RPMI7951 (cell line): ENCODE measurements around the gene PRSS3. TPM values are rescaled to one million over a fixed set of nuclear protein-coding genes. Genes with fewer than 3 reads are reported as not detected.
A peak's percentile ranks its signal among the peaks of the same experiment; 100 is the strongest.
"Not testable (repeated sequence)": the region's sequence is repeated elsewhere in the genome, so short reads cannot be mapped to it uniquely, and the experiment has no call there.

Experiments
- DNase-seq: peaks from one replicate; pipeline ENCODE4 v3.0.0-alpha.2; 2012; ENCODE audit warnings: low read depth
- total RNA-seq: library from RNA; depleted of rRNA; stranded (reverse); fragments of >200 nt; shearing (Covaris generic); gene quantifications from 2 replicates; pipeline ENCODE4 v1.2.3, GENCODE V29; 2014; rRNA removed

Gene PRSS3
- total RNA-seq = 2.6 and 7.1 TPM in 2 replicates

- no peak for DNase-seq
These were observed at the start of gene PRSS3 for GRCh38 chr9:33795281-33795680. Gene PRSS3 (plus strand): TSS chr9:33795561. CDS start chr9:33795574, 13 bp downstream.

GRCh38 chr9:33748633-33749304 lies 46.6 kb upstream of the PRSS3 start:
- DNase-seq = no peak

- not testable (repeated sequence) for DNase-seq
These were observed 46.1 kb upstream of the PRSS3 start for GRCh38 chr9:33749305-33749654.

DNA sequence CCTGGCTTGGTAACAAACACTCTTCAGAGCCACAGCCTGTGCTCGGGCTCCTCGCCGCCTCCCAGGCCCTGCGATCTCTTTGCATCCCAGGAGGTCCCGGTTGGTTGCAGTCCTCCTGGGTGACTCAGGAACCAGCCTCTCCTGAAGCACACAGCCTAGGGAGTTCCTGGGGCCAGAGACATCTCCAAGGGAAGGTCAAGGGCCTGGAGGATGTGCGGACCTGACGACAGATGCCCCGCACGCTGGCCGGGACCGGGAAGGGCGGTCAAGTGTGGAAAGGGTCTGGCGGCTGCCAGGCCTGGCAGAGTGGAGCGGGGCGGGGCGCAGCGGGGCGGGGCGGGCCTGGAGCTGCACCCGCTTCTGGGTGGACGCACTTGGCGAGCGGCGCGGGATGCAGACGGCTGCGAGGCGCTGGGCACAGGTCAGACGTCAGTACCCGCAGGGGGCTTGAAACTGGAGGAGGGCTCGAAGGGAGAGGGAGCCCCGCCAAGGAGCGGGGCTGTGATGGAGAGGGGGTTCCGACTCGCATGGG lies 45.0 kb upstream of the PRSS3 start:
- DNase-seq = peak; percentile 16

DNA sequence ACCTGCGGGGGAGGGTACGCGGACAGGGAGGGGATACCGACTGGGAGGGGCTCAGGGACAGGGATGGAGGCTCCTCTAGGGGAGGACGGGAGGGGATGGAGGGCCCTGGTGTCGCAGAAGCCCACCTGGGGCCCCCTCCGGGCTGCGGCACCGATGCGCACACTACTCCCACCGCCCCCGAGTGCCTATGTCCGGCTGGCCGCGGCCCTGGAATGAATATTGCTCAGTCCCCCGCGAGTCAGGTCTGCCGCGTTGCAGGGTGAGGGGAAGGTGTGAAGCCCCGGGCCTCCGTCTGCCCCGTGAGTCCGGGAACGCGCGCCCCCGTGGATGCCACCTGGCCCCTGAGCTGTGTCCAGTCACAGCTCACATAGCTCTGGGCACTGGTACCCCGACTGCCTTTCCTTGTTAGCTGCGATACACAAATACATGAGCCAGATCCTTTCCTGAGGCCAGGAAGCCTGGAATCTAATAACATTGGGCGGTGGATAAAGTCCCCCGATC lies 44.5 kb upstream of the PRSS3 start:
- DNase-seq = no peak

DNA sequence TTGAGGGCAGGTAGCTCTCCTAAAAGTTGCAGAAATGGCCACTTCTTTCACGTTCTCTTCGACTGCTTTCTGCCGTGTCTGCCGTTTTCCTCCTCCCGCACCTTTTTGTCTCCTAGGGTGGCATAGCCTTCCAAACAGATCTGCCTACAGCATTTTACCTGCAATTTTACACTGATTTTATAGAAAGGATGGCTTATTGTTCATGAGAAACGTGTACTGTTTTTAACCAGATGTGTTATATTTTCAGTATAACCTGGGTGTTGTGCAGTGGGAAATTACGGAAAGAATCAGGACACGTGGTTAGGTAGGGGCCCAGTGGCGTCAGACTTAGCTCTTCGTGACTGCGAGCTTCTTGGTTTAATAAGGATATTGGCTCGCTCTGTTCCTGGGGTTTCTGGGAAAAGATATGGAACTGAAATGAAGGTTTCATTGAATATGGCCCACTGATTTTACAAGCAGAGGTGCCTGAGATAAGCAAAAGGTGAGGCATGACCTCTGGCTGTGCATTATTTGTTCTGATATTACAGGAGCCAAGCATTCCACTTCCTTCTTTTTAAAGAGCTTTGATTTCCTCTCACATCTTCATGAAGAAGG lies 43.7 kb upstream of the PRSS3 start:
- no peak for DNase-seq

- DNase-seq = no peak
These were observed 43.2 kb upstream of the PRSS3 start for GRCh38 chr9:33752130-33752637.

DNA sequence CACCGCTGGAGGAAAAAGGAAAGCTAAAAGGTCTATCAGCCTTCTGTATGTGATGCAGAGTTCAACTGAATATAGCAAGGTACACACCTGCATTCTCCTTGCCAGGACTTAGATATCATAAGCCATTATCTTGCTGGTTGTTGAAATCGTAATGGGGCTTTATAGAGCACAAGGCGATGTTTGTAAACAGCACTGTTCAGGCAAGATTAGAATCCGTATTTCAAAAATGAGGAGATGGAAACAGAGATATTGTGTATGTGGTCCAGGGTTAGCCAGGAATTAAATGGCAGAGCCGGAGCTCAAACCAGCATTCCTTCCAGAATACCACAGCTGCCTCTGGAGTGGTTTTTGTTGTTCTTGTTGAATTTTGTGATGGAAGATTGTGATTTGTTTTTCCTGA lies 42.6 kb upstream of the PRSS3 start:
- not testable (repeated sequence) for DNase-seq

DNA sequence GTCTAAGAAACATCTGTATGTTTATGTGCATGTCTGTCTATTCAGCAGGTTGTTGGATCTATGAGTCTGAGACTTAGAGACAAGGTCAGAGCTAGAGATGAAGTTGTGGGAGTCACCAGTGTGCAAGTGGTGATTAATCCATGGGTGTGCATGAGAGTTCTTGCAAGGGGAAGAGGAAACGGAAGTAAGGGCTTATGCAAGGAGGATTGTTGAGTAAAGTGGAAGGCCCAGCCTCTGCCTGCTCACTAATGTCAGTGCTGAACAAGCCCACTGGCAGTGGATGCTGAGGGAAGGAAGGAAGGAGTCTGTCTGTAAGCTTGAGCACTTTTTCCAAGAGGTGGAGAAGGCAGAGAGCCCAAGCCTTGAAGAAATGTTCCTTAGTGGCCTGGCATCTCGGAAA lies 35.7 kb upstream of the PRSS3 start:
- peak; percentile 53 for DNase-seq

DNA sequence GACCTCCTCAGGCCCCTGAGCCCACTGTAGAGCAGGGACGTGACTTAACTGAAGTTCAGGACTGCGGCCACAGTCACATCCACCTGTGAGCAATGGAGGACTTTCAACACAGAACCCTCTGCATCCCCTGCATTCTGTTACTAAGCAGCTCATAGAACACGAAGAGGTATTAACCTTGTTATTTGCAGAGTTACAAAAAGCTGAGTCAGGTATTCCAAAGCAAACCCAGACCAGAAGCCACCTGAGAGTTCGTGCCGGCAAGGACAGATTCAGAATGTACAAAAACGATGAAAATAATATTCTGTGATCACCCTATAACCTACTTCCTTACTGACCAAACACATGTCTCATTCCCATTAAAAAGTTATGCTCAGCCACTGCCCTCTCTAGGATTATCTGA lies 33.0 kb upstream of the PRSS3 start:
- DNase-seq = no peak

DNA sequence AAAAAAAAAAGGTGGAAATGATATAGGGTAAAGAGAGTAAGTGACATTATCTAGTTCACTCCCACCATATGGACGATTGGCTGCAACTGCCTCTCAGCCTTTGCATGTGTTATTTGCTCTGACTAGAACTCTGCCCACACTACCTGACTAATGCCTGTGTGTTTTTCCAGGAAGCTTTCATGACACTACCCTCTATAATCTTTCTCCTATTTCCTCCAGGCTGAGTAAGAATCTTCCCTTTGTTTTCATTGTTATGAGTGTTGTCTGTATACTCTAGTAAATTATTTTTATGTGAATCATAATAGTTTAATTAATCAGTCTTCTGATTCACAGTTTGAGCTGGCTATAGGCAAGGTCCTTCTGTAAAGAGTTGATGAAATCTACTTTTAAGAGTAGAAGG lies 31.7 kb upstream of the PRSS3 start:
- DNase-seq = peak; percentile 26

- DNase-seq = peak; percentile 71
These were observed 29.9 kb upstream of the PRSS3 start for GRCh38 chr9:33765411-33765810.

DNA sequence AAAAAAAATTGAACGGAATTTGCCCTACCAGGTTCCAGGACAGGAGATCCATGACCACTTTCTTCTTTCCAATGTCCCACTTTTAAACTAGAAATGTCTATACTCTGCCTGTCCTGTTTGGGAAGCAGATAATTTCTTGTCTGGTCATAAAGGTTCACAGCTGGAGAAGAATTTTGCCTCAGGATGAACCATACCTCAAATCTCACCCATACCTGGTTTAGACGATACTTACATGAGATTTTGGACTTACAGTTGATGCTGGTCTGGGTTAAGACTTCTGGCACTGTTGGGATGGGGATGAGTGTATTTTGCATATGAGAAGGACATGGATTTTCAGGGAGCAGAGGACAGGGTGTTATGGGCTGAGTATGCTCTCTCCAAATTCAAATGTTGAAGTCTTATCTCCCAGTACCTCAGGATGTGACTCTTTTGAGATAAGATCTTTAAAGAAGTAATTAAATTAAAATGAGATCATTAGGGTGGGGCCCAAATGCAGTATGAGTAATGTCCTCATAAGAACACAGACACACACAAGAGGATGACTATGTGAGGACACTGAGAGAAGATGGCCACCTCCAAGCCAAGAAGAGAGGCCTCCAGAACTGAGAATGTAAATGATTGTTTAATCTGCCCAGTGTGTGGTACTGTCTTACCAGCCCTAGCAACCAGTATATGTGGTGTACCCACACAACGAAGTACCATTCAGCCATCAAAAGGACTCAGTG lies 25.0 kb upstream of the PRSS3 start:
- peak; percentile 70 for DNase-seq

DNA sequence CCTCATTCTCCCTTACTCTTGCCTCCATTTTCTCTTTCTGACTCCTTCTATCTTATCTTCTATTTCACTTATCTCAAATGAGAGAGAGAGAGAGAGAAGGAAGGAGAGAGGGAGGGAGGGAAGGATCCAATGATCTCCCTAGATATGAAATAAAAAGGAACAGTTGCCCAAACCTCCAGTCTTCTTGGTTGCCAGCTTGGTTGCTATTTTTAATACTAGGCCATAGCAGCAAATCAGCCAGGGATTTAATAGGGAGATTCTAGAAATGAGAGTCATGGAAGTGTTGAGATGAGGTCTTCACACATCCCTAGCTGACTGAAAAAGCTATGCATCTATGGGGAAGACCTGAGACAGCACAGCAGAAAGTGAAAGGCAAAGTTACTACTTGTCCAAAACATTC lies 22.2 kb upstream of the PRSS3 start:
- DNase-seq = not testable (repeated sequence)

DNA sequence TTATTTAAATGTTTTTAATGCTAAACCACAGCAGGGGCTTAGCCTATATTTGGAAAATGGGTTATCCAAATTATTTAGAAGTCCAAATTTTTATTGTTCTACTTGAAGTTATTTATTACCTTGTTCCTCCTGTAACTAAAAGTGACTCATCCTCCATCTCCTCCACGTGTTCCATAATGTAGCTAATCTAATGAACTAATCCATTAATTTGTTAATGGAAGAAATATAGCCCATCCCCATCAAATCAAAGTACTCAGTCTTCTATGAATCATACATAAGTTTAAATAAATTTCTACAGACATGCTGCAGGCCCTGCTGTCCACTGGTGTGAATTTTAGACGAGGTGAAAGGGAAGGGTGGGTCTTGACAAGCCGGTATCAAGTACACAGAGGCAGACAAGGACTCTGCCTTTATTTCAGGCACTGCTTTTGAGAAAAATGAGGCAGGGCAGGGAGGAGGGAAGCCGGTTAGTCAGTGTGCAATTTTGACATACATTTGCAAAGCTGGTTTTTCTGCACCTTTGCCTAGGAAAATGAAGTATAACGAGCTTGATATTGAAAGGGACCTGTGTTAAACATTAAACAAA lies 21.2 kb upstream of the PRSS3 start:
- DNase-seq = not testable (repeated sequence)

GRCh38 chr9:33776578-33776977 lies 18.8 kb upstream of the PRSS3 start:
- no peak for DNase-seq

DNA sequence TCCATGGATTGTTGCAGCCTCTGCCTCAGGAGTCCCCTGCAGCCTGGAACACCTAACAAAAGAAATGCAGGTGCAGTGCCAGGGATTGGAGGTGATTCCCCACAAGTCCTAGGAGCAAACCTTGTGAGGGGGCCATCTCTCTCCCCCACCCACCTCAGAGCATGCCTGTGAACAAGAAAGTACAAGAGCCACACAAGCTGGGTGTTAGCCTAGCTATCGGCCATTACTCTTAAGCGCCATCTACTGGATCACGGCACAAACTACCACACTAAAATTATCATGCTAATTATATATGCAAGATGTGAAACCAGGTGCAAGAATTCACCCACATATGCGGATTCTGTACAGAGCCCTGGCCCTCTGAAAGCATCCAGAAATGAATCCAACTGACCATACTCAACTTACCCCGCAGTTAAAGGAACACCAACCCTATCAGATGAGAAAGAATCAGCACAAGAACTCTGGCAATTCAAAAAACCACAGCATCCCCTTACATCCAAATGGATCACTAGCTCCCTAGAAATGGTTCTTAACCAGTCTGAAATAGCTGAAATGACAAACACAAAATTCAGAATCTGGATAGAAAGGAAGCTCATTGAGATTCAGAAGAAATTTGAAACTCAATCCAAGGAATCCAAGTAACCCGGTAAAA lies 16.5 kb upstream of the PRSS3 start:
- DNase-seq = peak; percentile 54

DNA sequence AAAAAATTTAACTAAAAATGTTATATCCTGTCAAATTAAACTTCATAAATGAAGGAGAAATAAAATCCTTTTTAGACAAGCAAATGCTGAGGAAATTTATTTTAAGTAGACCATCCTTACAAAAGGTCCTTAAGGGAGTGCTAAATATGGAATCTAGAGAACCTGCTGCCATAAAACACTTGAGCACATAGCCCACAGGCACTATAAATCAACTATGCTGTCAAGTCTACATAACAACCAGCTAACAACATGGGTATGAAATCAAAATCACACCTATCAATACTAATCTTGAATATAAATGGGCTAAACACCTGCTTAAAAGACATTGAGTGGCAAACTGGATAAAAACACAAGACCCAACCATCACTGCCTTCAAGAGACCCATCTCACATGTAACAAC lies 15.1 kb upstream of the PRSS3 start:
- DNase-seq = no peak

GRCh38 chr9:33781736-33782135 lies 13.6 kb upstream of the PRSS3 start:
- DNase-seq = no peak

GRCh38 chr9:33782395-33783152 lies 12.8 kb upstream of the PRSS3 start:
- DNase-seq = peak; percentile 59

DNA sequence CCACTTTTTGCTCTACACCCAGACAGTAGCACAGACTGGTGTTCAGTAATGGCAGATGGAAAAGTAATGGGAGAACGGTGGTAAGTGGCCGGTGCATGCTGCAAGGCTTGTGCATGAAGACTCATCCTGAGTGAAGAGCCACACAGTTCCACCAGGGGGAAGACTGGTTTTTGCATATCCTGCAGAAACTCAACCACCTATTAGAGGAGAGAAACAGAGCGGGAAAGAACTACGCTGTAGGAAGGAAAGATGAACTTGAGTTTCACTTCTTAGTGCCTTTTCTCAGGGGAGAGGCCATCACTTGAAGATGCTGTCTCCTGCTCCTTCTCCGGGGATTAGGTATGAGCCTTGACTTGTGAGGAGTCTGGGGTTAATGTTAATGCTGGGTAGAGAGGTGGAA lies 9.4 kb upstream of the PRSS3 start:
- DNase-seq = peak; percentile 56
